ENCODE results near the gene ANTXRL.

DNA sequence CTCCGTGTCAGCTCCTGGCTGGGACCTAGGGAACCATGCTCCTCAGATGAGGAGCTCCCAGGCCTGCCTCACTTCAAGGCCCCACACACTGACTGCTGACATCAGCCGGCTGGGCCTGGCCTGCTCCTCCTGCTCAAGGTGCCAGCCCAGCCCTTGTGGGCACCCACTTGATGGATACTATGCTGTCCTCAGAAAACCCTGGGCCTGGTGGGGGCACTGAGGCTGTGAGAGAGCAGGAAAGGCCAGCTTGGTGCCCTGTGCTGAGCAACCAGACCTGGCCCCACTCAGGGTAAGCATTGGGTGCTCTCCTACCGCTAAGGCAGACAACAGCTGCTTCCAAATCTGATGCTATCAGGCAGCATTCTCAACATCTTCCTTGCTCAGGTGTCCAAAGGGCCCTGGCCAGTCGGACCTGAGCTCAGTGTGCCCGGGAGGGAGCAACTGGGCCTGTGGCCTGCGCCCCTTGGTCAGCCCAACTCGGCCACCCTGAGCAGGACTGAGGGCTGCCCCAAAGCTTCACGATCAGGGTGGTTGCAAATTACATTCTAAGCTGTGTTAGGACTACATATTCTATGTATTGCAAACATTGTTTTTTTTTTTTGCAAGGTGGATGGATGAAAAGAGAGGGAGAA, 21.9 kb upstream of the ANTXRL start:
- TF ChIP-seq, protein P1, sequence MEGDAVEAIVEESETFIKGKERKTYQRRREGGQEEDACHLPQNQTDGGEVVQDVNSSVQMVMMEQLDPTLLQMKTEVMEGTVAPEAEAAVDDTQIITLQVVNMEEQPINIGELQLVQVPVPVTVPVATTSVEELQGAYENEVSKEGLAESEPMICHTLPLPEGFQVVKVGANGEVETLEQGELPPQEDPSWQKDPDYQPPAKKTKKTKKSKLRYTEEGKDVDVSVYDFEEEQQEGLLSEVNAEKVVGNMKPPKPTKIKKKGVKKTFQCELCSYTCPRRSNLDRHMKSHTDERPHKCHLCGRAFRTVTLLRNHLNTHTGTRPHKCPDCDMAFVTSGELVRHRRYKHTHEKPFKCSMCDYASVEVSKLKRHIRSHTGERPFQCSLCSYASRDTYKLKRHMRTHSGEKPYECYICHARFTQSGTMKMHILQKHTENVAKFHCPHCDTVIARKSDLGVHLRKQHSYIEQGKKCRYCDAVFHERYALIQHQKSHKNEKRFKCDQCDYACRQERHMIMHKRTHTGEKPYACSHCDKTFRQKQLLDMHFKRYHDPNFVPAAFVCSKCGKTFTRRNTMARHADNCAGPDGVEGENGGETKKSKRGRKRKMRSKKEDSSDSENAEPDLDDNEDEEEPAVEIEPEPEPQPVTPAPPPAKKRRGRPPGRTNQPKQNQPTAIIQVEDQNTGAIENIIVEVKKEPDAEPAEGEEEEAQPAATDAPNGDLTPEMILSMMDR (IDR thresholded peaks at IDR 0.05 in 8 of 11, conservative IDR thresholded peaks at IDR 0.05 in 3 of 11) = no peak
- no peak for TF ChIP-seq POLR2AphosphoS5 (IDR thresholded peaks at IDR 0.05)

All from spleen (tissue), 7 donors.